HepG2 (cell line): ENCODE data around the gene EHD1. TPM values are rescaled to one million over a fixed set of nuclear protein-coding genes. Genes with fewer than 3 reads are reported as not detected.
A peak's percentile ranks its signal among the peaks of the same experiment; 100 is the strongest.

Experiments
- ETV5 ChIP-seq: IDR thresholded peaks from 2 replicates; pipeline ENCODE4 v1.6.1; 2018; ENCODE audit warnings: missing biosample characterization, missing genetic modification reagents, inconsistent platforms, borderline replicate concordance
- GATAD1 ChIP-seq: IDR thresholded peaks from 2 replicates; pipeline ENCODE4 v1.6.1; 2016; ENCODE audit warnings: missing genetic modification reagents, missing compliant biosample characterization
- KLF12 ChIP-seq: sonication (generic); formaldehyde crosslinking; IDR thresholded peaks from 2 replicates; pipeline ENCODE4 v1.4.0; 2020; ENCODE audit warnings: missing genetic modification reagents, borderline replicate concordance
- RELA ChIP-seq: sonication (generic); formaldehyde crosslinking; IDR thresholded peaks from 2 replicates; pipeline ENCODE4 v1.4.0; 2020; ENCODE audit warnings: missing genetic modification reagents
- SPEN ChIP-seq: sonication (generic); formaldehyde crosslinking; IDR thresholded peaks from 2 replicates; pipeline ENCODE4 v1.5.1; 2020; ENCODE audit warnings: low read depth, mild to moderate bottlenecking, missing genetic modification reagents
- ZBTB7A ChIP-seq: sonication (generic); formaldehyde crosslinking; IDR thresholded peaks from 2 replicates; pipeline ENCODE4 v1.8.0; 2022; ENCODE audit warnings: mild to moderate bottlenecking, missing genetic modification reagents
- ZNF224 ChIP-seq: sonication (generic); formaldehyde crosslinking; IDR thresholded peaks from 2 replicates; pipeline ENCODE4 v1.5.0; 2020; ENCODE audit warnings: mild to moderate bottlenecking, missing genetic modification reagents
- ZNF326 ChIP-seq: sonication (generic); formaldehyde crosslinking; IDR thresholded peaks from 2 replicates; pipeline ENCODE4 v1.4.0; 2020; ENCODE audit warnings: missing genetic modification reagents, borderline replicate concordance
- ZNF33A ChIP-seq: sonication (generic); formaldehyde crosslinking; IDR thresholded peaks from 2 replicates; pipeline ENCODE4 v1.5.1; 2020; ENCODE audit warnings: missing genetic modification reagents, mild to moderate bottlenecking, moderate library complexity, borderline replicate concordance
- ZNF354B ChIP-seq: sonication (generic); formaldehyde crosslinking; IDR thresholded peaks from 2 replicates; pipeline ENCODE4 v1.8.0; 2022; ENCODE audit warnings: mild to moderate bottlenecking, missing genetic modification reagents
- ZNF430 ChIP-seq: sonication (generic); formaldehyde crosslinking; IDR thresholded peaks from 2 replicates; pipeline ENCODE4 v1.9.0; 2021; ENCODE audit warnings: mild to moderate bottlenecking, missing genetic modification reagents
- ZNF737 ChIP-seq: sonication (generic); formaldehyde crosslinking; IDR thresholded peaks from 2 replicates; pipeline ENCODE4 v1.5.0; 2020; ENCODE audit warnings: missing genetic modification reagents, mild to moderate bottlenecking, borderline replicate concordance
- polyA plus RNA-seq, 8 experiments: library from polyadenylated mRNA; depleted of rRNA in 3 of 8; stranded (reverse) in 7 of 8; unstranded in 1 of 8; fragments of >200 nt; fragmentation: Illumina TruSeq in 4 of 8; extraction: Trizol in 4 of 8; gene quantifications; 2 replicates each; pipeline versions ENCODE4 v1.2.1 to v1.2.3, GENCODE V29; 2011 to 2016; ENCODE audit warnings: low read depth in 4 of 8, missing spikeins in 1 of 8, mixed read lengths in 1 of 8; ENCODE audit not compliant: insufficient read depth in 1 of 8
- total RNA-seq, 5 experiments: library from RNA; depleted of rRNA; stranded (reverse); fragments of >200 nt; fragmentation: Illumina TruSeq; extraction: Trizol; gene quantifications; 2 replicates each; pipeline ENCODE4 v1.2.3, GENCODE V29; 2016; ENCODE audit warnings: low read depth in 1 of 5
- TF ChIP-seq, protein P1 (sequence below), 2 experiments: fragments of 450-650 bp in 1 of 2; sonication (generic) in 1 of 2; formaldehyde crosslinking in 1 of 2; IDR thresholded peaks; 2 replicates each; pipeline versions ENCODE4 v1.6.1 to v1.8.0; 2016 to 2022; ENCODE audit warnings: antibody characterized with exemption in 1 of 2, mild to moderate bottlenecking in 1 of 2, missing genetic modification reagents in 1 of 2
- TF ChIP-seq, protein P2 (sequence below): sonication (generic); formaldehyde crosslinking; IDR thresholded peaks from 2 replicates; pipeline ENCODE4 v1.4.0; 2020; ENCODE audit warnings: mild to moderate bottlenecking, missing genetic modification reagents
- TF ChIP-seq, protein P3 (sequence below): IDR thresholded peaks from 2 replicates; pipeline ENCODE4 v1.6.1; 2018; ENCODE audit warnings: missing genetic modification reagents, mild to moderate bottlenecking, missing compliant biosample characterization
- TF ChIP-seq, protein P4 (sequence below): sonication (generic); formaldehyde crosslinking; IDR thresholded peaks from 2 replicates; pipeline ENCODE4 v1.5.0; 2020; ENCODE audit warnings: missing genetic modification reagents, mild to moderate bottlenecking, borderline replicate concordance

The EHD1 gene
- total and polyA plus RNA-seq, 2 of the 13 experiments (the other 11 are each of a cell fraction or from before 2014, with no cell fraction given), result 23.6 to 26.6 TPM

DNA sequence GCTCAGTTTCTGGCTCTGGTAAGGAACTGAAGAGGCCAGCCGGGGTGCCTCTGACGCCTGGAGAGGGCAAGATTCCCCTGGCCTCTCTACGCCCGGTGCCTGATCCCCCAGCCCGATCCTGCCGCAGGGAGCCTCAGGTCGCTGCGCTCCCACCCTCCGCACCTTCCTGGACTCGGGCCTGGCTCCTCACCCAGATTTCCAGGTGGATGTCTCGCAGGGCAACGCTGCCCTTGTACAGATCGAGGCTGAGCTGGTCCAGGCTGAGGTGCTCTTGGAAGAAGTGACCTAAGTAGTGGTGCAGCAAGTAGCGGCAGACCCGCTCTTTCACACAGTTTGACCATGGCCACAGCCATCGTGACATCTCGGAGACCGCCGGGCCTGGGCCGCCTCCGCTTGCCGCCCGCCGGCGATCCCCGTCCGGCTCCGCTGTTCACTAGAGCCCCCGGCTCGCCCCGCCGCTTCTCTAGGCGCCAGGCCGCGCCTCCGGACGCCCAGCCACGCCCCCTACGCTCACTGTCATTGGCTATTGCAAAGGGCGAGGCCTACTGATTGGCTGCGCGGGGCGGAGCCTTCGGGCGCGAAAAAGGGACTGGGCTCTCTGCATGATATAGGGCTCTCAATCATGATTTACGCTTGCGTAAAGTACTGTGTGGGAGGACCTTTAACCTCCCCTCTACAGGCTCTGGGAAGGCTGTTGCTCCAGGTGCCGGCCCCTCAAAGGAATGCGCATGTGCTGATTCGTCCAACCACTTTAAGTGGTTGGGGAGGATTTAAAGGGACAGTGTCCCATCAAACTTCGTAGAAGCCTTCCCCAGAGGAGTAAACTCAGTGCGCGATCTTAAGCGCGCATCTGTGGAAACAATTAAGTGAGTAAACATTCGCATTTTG lies 38.6 kb upstream of the EHD1 start, which contains the start of gene ATG2A (continued):
- TF ChIP-seq, protein P1, sequence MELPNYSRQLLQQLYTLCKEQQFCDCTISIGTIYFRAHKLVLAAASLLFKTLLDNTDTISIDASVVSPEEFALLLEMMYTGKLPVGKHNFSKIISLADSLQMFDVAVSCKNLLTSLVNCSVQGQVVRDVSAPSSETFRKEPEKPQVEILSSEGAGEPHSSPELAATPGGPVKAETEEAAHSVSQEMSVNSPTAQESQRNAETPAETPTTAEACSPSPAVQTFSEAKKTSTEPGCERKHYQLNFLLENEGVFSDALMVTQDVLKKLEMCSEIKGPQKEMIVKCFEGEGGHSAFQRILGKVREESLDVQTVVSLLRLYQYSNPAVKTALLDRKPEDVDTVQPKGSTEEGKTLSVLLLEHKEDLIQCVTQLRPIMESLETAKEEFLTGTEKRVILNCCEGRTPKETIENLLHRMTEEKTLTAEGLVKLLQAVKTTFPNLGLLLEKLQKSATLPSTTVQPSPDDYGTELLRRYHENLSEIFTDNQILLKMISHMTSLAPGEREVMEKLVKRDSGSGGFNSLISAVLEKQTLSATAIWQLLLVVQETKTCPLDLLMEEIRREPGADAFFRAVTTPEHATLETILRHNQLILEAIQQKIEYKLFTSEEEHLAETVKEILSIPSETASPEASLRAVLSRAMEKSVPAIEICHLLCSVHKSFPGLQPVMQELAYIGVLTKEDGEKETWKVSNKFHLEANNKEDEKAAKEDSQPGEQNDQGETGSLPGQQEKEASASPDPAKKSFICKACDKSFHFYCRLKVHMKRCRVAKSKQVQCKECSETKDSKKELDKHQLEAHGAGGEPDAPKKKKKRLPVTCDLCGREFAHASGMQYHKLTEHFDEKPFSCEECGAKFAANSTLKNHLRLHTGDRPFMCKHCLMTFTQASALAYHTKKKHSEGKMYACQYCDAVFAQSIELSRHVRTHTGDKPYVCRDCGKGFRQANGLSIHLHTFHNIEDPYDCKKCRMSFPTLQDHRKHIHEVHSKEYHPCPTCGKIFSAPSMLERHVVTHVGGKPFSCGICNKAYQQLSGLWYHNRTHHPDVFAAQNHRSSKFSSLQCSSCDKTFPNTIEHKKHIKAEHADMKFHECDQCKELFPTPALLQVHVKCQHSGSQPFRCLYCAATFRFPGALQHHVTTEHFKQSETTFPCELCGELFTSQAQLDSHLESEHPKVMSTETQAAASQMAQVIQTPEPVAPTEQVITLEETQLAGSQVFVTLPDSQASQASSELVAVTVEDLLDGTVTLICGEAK (IDR thresholded peaks at IDR 0.05), result no peak
- TF ChIP-seq, protein P1 (CRISPR knock-in tag; IDR thresholded peaks at IDR 0.05), result peak; percentile 81
- TF ChIP-seq ZNF326 (no peak), ZNF430 (CRISPR knock-in tag) (peak; percentile 82), KLF12 (CRISPR knock-in tag) (no peak), SPEN (CRISPR knock-in tag) (peak; percentile 84), ZNF737 (no peak), ZBTB7A (no peak), RELA (CRISPR knock-in tag) (no peak), ZNF354B (no peak), ZNF33A (CRISPR knock-in tag) (no peak), ETV5 (no peak; the same call in 1 of the 2 replicates), GATAD1 (CRISPR knock-in tag) (peak; percentile 80), ZNF224 (CRISPR knock-in tag) (0 out of 2 replicates have a peak, but pooled peaks have one; percentile 42)
- TF ChIP-seq, protein P2, sequence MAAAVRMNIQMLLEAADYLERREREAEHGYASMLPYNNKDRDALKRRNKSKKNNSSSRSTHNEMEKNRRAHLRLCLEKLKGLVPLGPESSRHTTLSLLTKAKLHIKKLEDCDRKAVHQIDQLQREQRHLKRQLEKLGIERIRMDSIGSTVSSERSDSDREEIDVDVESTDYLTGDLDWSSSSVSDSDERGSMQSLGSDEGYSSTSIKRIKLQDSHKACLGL (CRISPR knock-in tag), result no peak; the same call in 1 of the 2 replicates
- TF ChIP-seq, protein P3, sequence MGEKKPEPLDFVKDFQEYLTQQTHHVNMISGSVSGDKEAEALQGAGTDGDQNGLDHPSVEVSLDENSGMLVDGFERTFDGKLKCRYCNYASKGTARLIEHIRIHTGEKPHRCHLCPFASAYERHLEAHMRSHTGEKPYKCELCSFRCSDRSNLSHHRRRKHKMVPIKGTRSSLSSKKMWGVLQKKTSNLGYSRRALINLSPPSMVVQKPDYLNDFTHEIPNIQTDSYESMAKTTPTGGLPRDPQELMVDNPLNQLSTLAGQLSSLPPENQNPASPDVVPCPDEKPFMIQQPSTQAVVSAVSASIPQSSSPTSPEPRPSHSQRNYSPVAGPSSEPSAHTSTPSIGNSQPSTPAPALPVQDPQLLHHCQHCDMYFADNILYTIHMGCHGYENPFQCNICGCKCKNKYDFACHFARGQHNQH (CRISPR knock-in tag), result no peak; the same call in 1 of the 2 replicates
- TF ChIP-seq, protein P4, sequence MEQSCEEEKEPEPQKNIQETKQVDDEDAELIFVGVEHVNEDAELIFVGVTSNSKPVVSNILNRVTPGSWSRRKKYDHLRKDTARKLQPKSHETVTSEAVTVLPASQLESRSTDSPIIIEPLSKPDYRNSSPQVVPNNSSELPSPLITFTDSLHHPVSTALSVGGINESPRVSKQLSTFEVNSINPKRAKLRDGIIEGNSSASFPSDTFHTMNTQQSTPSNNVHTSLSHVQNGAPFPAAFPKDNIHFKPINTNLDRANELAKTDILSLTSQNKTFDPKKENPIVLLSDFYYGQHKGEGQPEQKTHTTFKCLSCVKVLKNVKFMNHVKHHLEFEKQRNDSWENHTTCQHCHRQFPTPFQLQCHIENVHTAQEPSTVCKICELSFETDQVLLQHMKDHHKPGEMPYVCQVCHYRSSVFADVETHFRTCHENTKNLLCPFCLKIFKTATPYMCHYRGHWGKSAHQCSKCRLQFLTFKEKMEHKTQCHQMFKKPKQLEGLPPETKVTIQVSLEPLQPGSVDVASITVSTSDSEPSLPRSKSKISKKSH (CRISPR knock-in tag), result no peak
